HEK293T (cell line): Measurements from ENCODE around the gene CENPW.

ENCODE experiments used
- SP1 ChIP-seq: fragments of 450-650 bp; IDR thresholded peaks from 2 replicates; pipeline ENCODE4 v1.6.1; 2017
- SUZ12 ChIP-seq: fragments of 450-650 bp; IDR thresholded peaks from 2 replicates; pipeline ENCODE4 v1.6.1; 2016; ENCODE audit warnings: mild to moderate bottlenecking

DNA sequence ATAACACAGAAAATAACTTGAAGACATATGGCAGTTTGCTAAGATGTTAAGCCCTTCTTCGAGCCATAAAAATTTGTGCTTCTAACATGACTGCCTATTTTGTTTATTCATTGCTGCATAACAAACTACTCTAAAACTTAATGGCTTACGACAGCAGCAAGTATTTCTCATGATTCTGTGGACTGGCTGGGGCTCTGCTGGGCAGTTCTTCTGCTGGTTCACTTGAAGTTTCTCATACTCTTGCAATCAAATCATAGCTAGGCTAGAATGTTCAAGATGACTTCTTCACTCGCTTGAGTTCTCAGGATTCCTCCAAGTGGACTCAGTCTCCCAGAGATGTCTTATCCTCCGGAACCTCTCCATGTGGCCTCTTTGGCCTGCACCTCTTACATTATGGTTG lies 33.4 kb downstream of the CENPW start:
- TF ChIP-seq SP1 (no peak), SUZ12 (no peak)
